ENCODE measurements around the gene IFT20. TPM values are rescaled to one million over a fixed set of nuclear protein-coding genes. Genes with fewer than 3 reads are reported as not detected.
"Not testable (repeated sequence)": the region's sequence is repeated elsewhere in the genome, so short reads cannot be mapped to it uniquely, and the experiment has no call there.

IFT20 gene
- total RNA-seq, 2 donors from 2014 or later, result 37.9 to 42.2 TPM

- Histone ChIP-seq H3K27me3 (no peaks in the 10 kb centered on the region), H3K4me3 (no peak overlapping the region), H3K9me3 (no peaks in the 10 kb centered on the region), H3K36me3 (replicated peaks in 1 of 2; ENCODE audit: insufficient read depth in 1 of 2, low read depth in 2 of 2) (peaks cover 0 to 39% of the 10 kb centered on the region in 2 donors), H3K27ac (no peak overlapping the region), H3K4me1 (peaks cover 47% of the 10 kb centered on the region)
- no peak for DNase-seq
- no peak for ATAC-seq
- 91 to 92% methylated on average over 7 to 14 of the region's 14 CpGs for WGBS, 2 donors
- intact Hi-C loops (cut with DNase I), result no loop called here
- TF ChIP-seq POLR2A (IDR thresholded peaks at IDR 0.05), result no peak
- no peak for TF ChIP-seq CTCF (IDR thresholded peaks at IDR 0.05)
Observed at GRCh38 chr17:28342313-28342712, 7.0 kb upstream of the IFT20 start.

GRCh38 chr17:28341516-28341915 lies 6.2 kb upstream of the IFT20 start:
- TF ChIP-seq POLR2A (IDR thresholded peaks at IDR 0.05), result no peak
- no peak for TF ChIP-seq CTCF (IDR thresholded peaks at IDR 0.05)
- 90 to 95% methylated on average over 11 of the region's 11 CpGs for WGBS, 2 donors
- DNase-seq, result no peak
- peaks cover 0 to 39% of the 10 kb centered on the region in 2 donors for H3K36me3 ChIP-seq (replicated peaks in 1 of 2; ENCODE audit: insufficient read depth in 1 of 2, low read depth in 2 of 2)
- peaks cover 47% of the 10 kb centered on the region for H3K4me1 ChIP-seq
- H3K4me3 ChIP-seq, result no peak overlapping the region
- no peak for ATAC-seq
- H3K27ac ChIP-seq, result no peak overlapping the region
- H3K9me3 ChIP-seq, result no peaks in the 10 kb centered on the region
- no peaks in the 10 kb centered on the region for H3K27me3 ChIP-seq
- intact Hi-C loops (cut with DNase I), result no loop called here

GRCh38 chr17:28340374-28340773 lies 5.1 kb upstream of the IFT20 start:
- H3K27ac ChIP-seq, result no peak overlapping the region
- 79 to 82% methylated on average over 5 to 6 of the region's 6 CpGs for WGBS, 2 donors
- ATAC-seq (no peak), DNase-seq (no peak)
- peaks cover 40% of the 10 kb centered on the region for H3K4me1 ChIP-seq
- TF ChIP-seq CTCF (IDR thresholded peaks at IDR 0.05) (no peak), POLR2A (IDR thresholded peaks at IDR 0.05) (no peak)
- intact Hi-C loops (cut with DNase I), result no loop called here
- H3K4me3 ChIP-seq, result no peak overlapping the region
- peaks cover 0 to 39% of the 10 kb centered on the region in 2 donors for H3K36me3 ChIP-seq (replicated peaks in 1 of 2; ENCODE audit: insufficient read depth in 1 of 2, low read depth in 2 of 2)
- H3K27me3 ChIP-seq, result no peaks in the 10 kb centered on the region
- H3K9me3 ChIP-seq, result no peaks in the 10 kb centered on the region

GRCh38 chr17:28339431-28339830 lies 4.2 kb upstream of the IFT20 start:
- ATAC-seq (no peak), DNase-seq (no peak)
- no peaks in the 10 kb centered on the region for H3K27me3 ChIP-seq
- TF ChIP-seq POLR2A (IDR thresholded peaks at IDR 0.05) (no peak), CTCF (IDR thresholded peaks at IDR 0.05) (no peak)
- WGBS, 2 donors, result 85 to 87% methylated on average over 12 to 15 of the region's 15 CpGs
- no peak overlapping the region for H3K4me3 ChIP-seq
- no peaks in the 10 kb centered on the region for H3K9me3 ChIP-seq
- H3K36me3 ChIP-seq (replicated peaks in 1 of 2; ENCODE audit: insufficient read depth in 1 of 2, low read depth in 2 of 2), result peaks cover 0 to 35% of the 10 kb centered on the region in 2 donors
- H3K27ac ChIP-seq, result peak overlapping the region in 1 of 4 donors; percentile 16
- intact Hi-C loops (cut with DNase I), result no loop called here
- peaks cover 33% of the 10 kb centered on the region for H3K4me1 ChIP-seq

- Histone ChIP-seq H3K27ac (peak overlapping the region in 2 of 4 donors; percentile 28 to 52), H3K36me3 (replicated peaks in 1 of 2; ENCODE audit: insufficient read depth in 1 of 2, low read depth in 2 of 2) (peaks cover 0 to 28% of the 10 kb centered on the region in 2 donors), H3K4me1 (peaks cover 36% of the 10 kb centered on the region)
- H3K9me3 ChIP-seq; DNase-seq; ATAC-seq; intact Hi-C loops (cut with DNase I); H3K27me3 ChIP-seq; H3K4me3 ChIP-seq: not testable (repeated sequence)
- 88 to 95% methylated on average over 8 of the region's 8 CpGs for WGBS, 2 donors
Observed at GRCh38 chr17:28338769-28339212, 3.5 kb upstream of the IFT20 start.

Measured in body of pancreas (tissue), 4 donors.